SK-N-SH (cell line): Measurements from ENCODE around the gene ADGRG3. TPM values are rescaled to one million over a fixed set of nuclear protein-coding genes. Genes with fewer than 3 reads are reported as not detected.

ENCODE experiments used
- CTCF ChIA-PET: fragments of 300-600, 350-600 bp; formaldehyde crosslinking; extraction: SDS; loops from one replicate; lab custom pipeline; 2021; lab: Yijun Ruan, JAX
- POLR2A ChIA-PET: fragments of 350-600 bp; sonication (Branson Sonifier 250); formaldehyde crosslinking; extraction: SDS; loops from one replicate; lab custom pipeline; 2020; ENCODE audit warnings: antibody characterized with exemption, inconsistent platforms; lab: Yijun Ruan, JAX
- DNase-seq: peaks from one replicate; pipeline ENCODE4 v3.0.0; 2012
- H2AFZ ChIP-seq: fragments of 200-600 bp; sonication (generic); 2 replicates; pipeline ENCODE4 v1.8.1; 2016; ENCODE audit warnings: antibody characterized with exemption, mild to moderate bottlenecking, low read depth
- H3F3A ChIP-seq: fragments of 200-600 bp; sonication (generic); replicated peaks from 2 replicates; pipeline ENCODE3; 2016; ENCODE audit warnings: antibody characterized with exemption, mild to moderate bottlenecking; ENCODE audit not compliant: insufficient read depth
- H3K27ac ChIP-seq, 2 experiments: fragments of 200-500 bp in 1 of 2; fragments of 200-600 bp in 1 of 2; sonication (Bioruptor generic) in 1 of 2; sonication (generic), shearing (Covaris generic) in 1 of 2; 2 replicates each; pipeline versions ENCODE4 v1.5.1 to v1.6.1; 2014 to 2016; ENCODE audit warnings: low read depth in 2 of 2, inconsistent platforms in 1 of 2, low read length in 1 of 2, mild to moderate bottlenecking in 1 of 2, mixed read lengths in 1 of 2
- H3K27me3 ChIP-seq: fragments of 200-600 bp; sonication (generic), shearing (Covaris generic); 2 replicates; pipeline ENCODE4 v1.6.1; 2016; ENCODE audit warnings: mixed run types; ENCODE audit not compliant: insufficient read depth
- H3K36me3 ChIP-seq, 2 experiments: fragments of 200-500 bp in 1 of 2; fragments of 200-600 bp in 1 of 2; sonication (Bioruptor generic) in 1 of 2; sonication (generic) in 1 of 2; replicated peaks in 1 of 2; 2 replicates each; pipeline versions ENCODE3 to v1.5.1; 2014 to 2016; ENCODE audit warnings: low read length in 1 of 2, mild to moderate bottlenecking in 1 of 2; ENCODE audit not compliant: insufficient read depth in 2 of 2, control insufficient read depth in 1 of 2
- H3K4me1 ChIP-seq, 2 experiments: fragments of 200-500 bp in 1 of 2; fragments of 200-600 bp in 1 of 2; sonication (Bioruptor generic) in 1 of 2; sonication (generic), shearing (Covaris generic) in 1 of 2; 2 replicates each; pipeline versions ENCODE4 v1.5.1 to v1.6.1; 2014 to 2016; ENCODE audit warnings: low read depth in 1 of 2, low read length in 1 of 2, mixed run types in 1 of 2; ENCODE audit not compliant: insufficient read depth in 2 of 2, control insufficient read depth in 1 of 2
- H3K4me2 ChIP-seq: fragments of 200-600 bp; sonication (generic), shearing (Covaris generic); 2 replicates; pipeline ENCODE4 v1.6.1; 2017; ENCODE audit warnings: mixed run types
- H3K4me3 ChIP-seq, 2 experiments: fragments of 200-500 bp in 1 of 2; fragments of 200-600 bp in 1 of 2; sonication (Bioruptor generic) in 1 of 2; sonication (generic), shearing (Covaris generic) in 1 of 2; 2 replicates each; pipeline versions ENCODE4 v1.5.1 to v1.8.1; 2014 to 2016; ENCODE audit warnings: low read depth in 2 of 2, inconsistent platforms in 1 of 2, low read length in 1 of 2, mild to moderate bottlenecking in 1 of 2, mixed read lengths in 1 of 2, moderate library complexity in 1 of 2
- H3K79me2 ChIP-seq: fragments of 200-600 bp; sonication (generic); 2 replicates; pipeline ENCODE4 v1.8.1; 2017; ENCODE audit warnings: mild to moderate bottlenecking; ENCODE audit not compliant: insufficient read depth
- H3K9ac ChIP-seq: fragments of 200-600 bp; sonication (generic); 2 replicates; pipeline ENCODE4 v1.6.1; 2017; ENCODE audit warnings: mixed run types
- H3K9me2 ChIP-seq: fragments of 200-600 bp; sonication (generic); 2 replicates; pipeline ENCODE4 v1.6.1; 2017; ENCODE audit warnings: mixed run types
- H3K9me3 ChIP-seq: fragments of 200-600 bp; sonication (generic); 2 replicates; pipeline ENCODE4 v1.6.1; 2017; ENCODE audit warnings: mixed run types, mild to moderate bottlenecking, moderate library complexity
- H4K20me1 ChIP-seq: fragments of 200-600 bp; sonication (generic); 2 replicates; pipeline ENCODE4 v1.6.1; 2017; ENCODE audit warnings: mild to moderate bottlenecking, mixed run types; ENCODE audit not compliant: insufficient read depth
- ELF1 ChIP-seq: IDR thresholded peaks from 2 replicates; pipeline ENCODE4 v1.4.0; 2012
- EP300 ChIP-seq, 2 experiments: IDR thresholded peaks; 2 replicates each; pipeline versions ENCODE4 v1.4.0 to v1.6.1; 2012; ENCODE audit warnings: borderline replicate concordance in 1 of 2, low read depth in 1 of 2, low read length in 1 of 2
- MAX ChIP-seq: IDR thresholded peaks from 2 replicates; pipeline ENCODE4 v1.4.0; 2012; ENCODE audit warnings: low read depth
- RFX5 ChIP-seq: IDR thresholded peaks from 2 replicates; pipeline ENCODE4 v1.6.1; 2012; ENCODE audit warnings: mild to moderate bottlenecking, improper control_type of control experiment, low read length
- TCF12 ChIP-seq: IDR thresholded peaks from 2 replicates; pipeline ENCODE4 v1.4.0; 2012
- USF2 ChIP-seq: fragments of 150-350 bp; IDR thresholded peaks from 2 replicates; pipeline ENCODE4 v1.6.1; 2017; ENCODE audit warnings: antibody characterized with exemption, low read length, low read depth, borderline replicate concordance
- WGBS: methylation state at CpG from one replicate; pipeline ENCODE4 v1.1.6; 2017; ENCODE audit warnings: low lambda C conversion rate; 5-methylcytosine and 5-hydroxymethylcytosine counted together
- polyA plus RNA-seq, 3 experiments: library from polyadenylated mRNA; depleted of rRNA; stranded (reverse); fragments of >200 nt; gene quantifications; 2 replicates each; pipeline ENCODE4 v1.2.3, GENCODE V29; 2012

Gene ADGRG3
- polyA plus RNA-seq, 1 of the 3 experiments (the other 2 are of a cell fraction) = not detected

GRCh38 chr16:57647136-57647875 is 20.8 kb upstream of the ADGRG3 start:
- 68% methylated on average over 9 of the region's 10 CpGs for WGBS
- DNase-seq = no peak
- Histone ChIP-seq H4K20me1 (no peaks in the 10 kb centered on the region), H3K9me2 (no peaks in the 10 kb centered on the region), H3F3A (peaks cover 7% of the 10 kb centered on the region), H3K36me3 (no peaks in the 10 kb centered on the region), H3K4me1 (peaks cover 2 to 4% of the 10 kb centered on the region in 2 experiments; a peak in 1 of 4 replicates), H3K9me3 (no peaks in the 10 kb centered on the region), H3K79me2 (no peaks in the 10 kb centered on the region), H3K4me2 (peak overlapping the region; percentile 15; the same call in 1 of the 2 replicates), H3K4me3 (no peak overlapping the region), H3K27me3 (no peaks in the 10 kb centered on the region), H2AFZ (no peak overlapping the region), H3K27ac (no peak overlapping the region)
- CTCF ChIA-PET = interaction anchor here (0.8 to 6.3 kb wide), 22 partner anchors 11 to 555 kb away, joined by 3 to 129 read pairs (median 7); partner anchors contain the start of genes CPNE2, USB1 and ZNF319
- POLR2A ChIA-PET = no interaction called here
- TF ChIP-seq EP300 (IDR thresholded peaks at IDR 0.05; ENCODE audit: borderline replicate concordance in 1 of 2, low read depth in 1 of 2, low read length in 1 of 2) = no peak
- TF ChIP-seq TCF12 = no peak
- TF ChIP-seq, all 33 proteins: peak for 0
- no peak overlapping the region for H3K9ac ChIP-seq

DNA sequence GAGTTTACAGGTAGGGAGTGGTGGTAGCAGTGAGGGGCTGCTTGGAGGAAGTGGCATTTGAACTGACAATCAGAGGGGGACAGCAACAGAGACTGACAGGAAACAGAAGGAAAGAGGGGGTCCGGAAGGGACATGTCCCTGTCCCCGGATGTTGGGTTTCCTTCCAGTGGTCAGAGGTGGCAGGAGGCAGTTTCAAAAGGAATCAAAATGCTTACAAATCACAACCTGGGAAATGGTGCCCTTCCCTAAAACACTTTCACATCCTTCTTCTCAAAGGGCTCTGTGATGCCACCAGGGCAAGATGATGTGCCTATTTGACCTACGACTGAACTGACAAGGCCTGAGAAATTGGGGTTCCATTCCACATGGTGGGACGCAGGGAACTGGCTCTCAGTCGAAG is 20.0 kb upstream of the ADGRG3 start:
- ChIA-PET POLR2A (no interaction called here), CTCF (interaction anchor here (0.8 to 6.3 kb wide), 33 partner anchors 10 to 556 kb away, joined by 3 to 129 read pairs (median 5); partner anchors contain the start of genes CCDC102A, CPNE2, KATNB1 and USB1)
- no peak for TF ChIP-seq EP300 (IDR thresholded peaks at IDR 0.05; ENCODE audit: borderline replicate concordance in 1 of 2, low read depth in 1 of 2, low read length in 1 of 2)
- TF ChIP-seq MAX = no peak
- no peak for TF ChIP-seq ELF1
- TF ChIP-seq USF2 = no peak
- no peak for TF ChIP-seq RFX5
- no peak for DNase-seq
- H3K79me2 ChIP-seq = no peaks in the 10 kb centered on the region
- no peaks in the 10 kb centered on the region for H3K9me2 ChIP-seq
- no peaks in the 10 kb centered on the region for H3K9me3 ChIP-seq
- H3K9ac ChIP-seq = no peak overlapping the region
- 100% methylated on average over 3 of the region's 5 CpGs for WGBS
- H3K27me3 ChIP-seq = no peaks in the 10 kb centered on the region
- no peak overlapping the region for H3K4me3 ChIP-seq
- no peaks in the 10 kb centered on the region for H4K20me1 ChIP-seq
- no peak overlapping the region for H3K27ac ChIP-seq
- no peak overlapping the region for H3K4me2 ChIP-seq
- H3K4me1 ChIP-seq = peaks cover 0 to 4% of the 10 kb centered on the region in 2 experiments; a peak in 1 of 4 replicates
- no peak overlapping the region for H2AFZ ChIP-seq
- H3K36me3 ChIP-seq = no peaks in the 10 kb centered on the region
- H3F3A ChIP-seq = peaks cover 7% of the 10 kb centered on the region
